KOPT-K1 (cell line): ENCODE measurements around the gene CTAGE1.
"Not testable (repeated sequence)": the region's sequence is repeated elsewhere in the genome, so short reads cannot be mapped to it uniquely, and the experiment has no call there.

ENCODE experiments used
- H3K27ac ChIP-seq: fragments of 200-600 bp; sonication (generic); 2 replicates; pipeline ENCODE4 v1.5.1; 2016; ENCODE audit warnings: antibody characterized with exemption, mild to moderate bottlenecking, low read depth, low read length; ENCODE audit not compliant: poor library complexity, severe bottlenecking
- H3K36me3 ChIP-seq: fragments of 200-600 bp; sonication (generic); 2 replicates; pipeline ENCODE4 v1.5.1; 2017; ENCODE audit warnings: antibody characterized with exemption, mild to moderate bottlenecking, low read length, moderate library complexity; ENCODE audit not compliant: insufficient read depth
- H3K9me3 ChIP-seq: fragments of 200-600 bp; sonication (generic); 2 replicates; pipeline ENCODE4 v1.5.1; 2017; ENCODE audit warnings: antibody characterized with exemption, low read length, mild to moderate bottlenecking; ENCODE audit not compliant: insufficient read depth, poor library complexity, severe bottlenecking

The CTAGE1 gene

DNA sequence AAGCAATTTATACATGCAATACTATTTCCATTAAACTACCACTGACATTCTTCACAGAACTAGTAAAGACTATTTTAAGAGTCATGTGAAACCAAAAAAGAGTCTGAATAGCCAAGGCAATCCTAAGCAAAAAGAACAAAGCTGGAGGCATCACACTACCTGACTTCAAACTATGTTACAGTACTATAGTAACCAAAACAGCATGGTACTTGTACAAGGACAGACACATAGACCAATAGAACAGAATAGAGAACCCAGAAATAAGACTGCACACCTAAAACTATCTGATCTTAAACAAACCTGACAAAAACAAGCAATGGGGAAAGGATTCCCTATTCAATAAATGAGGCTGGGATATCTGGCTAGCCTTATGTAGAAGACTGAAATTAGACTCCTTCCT, 32.0 kb upstream of the CTAGE1 start:
- not testable (repeated sequence) for H3K9me3 ChIP-seq, H3K27ac ChIP-seq, H3K36me3 ChIP-seq

DNA sequence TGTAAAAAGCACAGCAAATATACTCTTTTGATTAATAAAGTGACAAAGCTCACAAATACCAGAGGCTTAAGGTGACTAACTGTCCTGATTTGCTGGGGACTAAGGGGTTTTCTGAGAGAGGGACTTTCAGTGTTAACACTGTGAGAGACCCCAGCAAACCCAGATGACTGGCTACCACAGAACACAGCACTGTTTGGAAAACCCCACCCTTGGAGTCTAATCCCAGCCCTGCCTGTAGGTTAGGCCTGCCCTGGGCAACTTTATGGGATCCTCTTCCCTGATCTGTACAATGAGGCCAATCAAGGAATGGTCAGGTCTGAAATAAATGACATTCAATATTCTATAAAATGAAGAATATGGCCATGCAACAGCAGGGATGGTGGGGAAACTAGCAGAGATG, 30.5 kb upstream of the CTAGE1 start:
- Histone ChIP-seq H3K9me3 (peaks cover 8% of the 10 kb centered on the region), H3K27ac (no peak overlapping the region), H3K36me3 (no peaks in the 10 kb centered on the region)

DNA sequence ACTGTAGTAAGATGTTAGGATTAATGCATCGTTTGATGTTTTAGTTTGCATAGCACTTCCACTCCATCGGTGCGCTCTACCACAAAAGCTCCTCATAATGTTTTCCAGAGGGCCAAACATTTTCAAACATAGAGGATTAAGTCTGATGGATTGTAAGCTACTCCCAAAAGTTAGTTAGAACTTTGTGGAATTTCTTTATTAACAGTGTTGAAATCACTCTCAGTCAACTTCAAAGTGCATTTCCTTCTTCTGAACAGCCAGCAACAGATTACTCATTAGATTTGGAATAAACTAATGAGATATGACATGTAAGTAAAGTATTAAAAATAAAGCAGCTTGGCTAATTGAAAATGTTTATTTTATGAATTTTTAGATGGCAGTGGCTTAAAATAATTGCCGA, 30.1 kb upstream of the CTAGE1 start:
- Histone ChIP-seq H3K27ac (no peak overlapping the region), H3K9me3 (peaks cover 8% of the 10 kb centered on the region), H3K36me3 (no peaks in the 10 kb centered on the region)

DNA sequence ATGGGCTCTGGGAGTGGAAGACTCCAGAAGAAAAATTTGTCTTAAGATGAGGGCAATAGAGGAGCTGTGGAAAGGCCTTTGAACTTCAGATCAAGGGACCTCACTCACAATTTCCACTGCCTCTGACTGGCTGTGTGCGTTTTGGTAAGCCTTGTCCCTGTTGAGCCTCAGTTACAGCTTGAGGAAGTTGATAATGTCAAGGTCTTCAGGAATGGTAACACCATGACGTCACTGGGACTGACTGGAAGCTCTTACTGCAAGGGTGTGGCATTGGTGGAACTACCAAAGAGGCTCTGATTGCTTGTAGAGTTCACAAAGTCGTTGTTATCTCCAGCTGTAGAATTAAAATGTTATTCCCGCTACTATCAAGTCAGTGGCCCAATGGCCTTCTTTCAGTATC, 29.2 kb upstream of the CTAGE1 start:
- Histone ChIP-seq H3K36me3 (no peaks in the 10 kb centered on the region), H3K27ac (no peak overlapping the region), H3K9me3 (peaks cover 8% of the 10 kb centered on the region)

DNA sequence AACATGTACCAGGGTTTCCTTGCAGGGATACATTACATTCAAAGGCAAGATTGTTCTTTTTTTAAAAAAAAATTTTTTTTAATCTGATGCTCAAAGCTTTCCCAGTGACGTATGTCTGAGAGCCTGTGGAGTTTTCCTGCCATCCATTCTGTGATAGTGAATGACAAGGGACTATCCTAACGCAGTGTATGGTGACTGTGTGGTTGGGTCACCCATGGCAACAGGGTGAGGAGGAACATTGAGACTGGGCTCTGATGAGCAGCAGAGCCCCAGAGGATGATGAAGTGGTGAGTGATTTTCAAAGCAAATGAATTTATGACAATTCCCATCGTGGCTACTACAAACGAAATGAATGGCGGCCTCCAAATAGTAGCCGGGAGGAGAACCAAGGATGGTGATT, 28.6 kb upstream of the CTAGE1 start:
- Histone ChIP-seq H3K9me3 (peaks cover 8% of the 10 kb centered on the region), H3K36me3 (no peaks in the 10 kb centered on the region), H3K27ac (no peak overlapping the region)

DNA sequence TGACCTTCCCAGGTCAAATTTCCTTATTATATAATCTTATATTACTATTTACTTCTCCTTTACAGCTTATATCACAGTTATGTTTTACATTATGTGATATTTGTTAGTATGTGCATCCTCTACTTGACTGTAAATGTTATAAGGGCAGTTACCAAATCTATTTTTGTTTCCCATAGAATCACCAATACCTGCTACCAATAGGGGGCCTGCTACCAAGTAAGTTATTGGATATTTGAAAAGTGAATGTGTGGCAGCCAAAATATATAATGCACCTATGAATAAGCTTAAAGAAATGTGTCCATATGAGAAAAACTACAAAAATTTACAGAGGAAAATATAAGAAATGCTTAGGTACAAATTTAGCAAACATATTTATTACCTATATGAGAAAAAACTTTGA, 23.9 kb upstream of the CTAGE1 start:
- no peaks in the 10 kb centered on the region for H3K36me3 ChIP-seq
- no peaks in the 10 kb centered on the region for H3K9me3 ChIP-seq
- H3K27ac ChIP-seq, result no peak overlapping the region

DNA sequence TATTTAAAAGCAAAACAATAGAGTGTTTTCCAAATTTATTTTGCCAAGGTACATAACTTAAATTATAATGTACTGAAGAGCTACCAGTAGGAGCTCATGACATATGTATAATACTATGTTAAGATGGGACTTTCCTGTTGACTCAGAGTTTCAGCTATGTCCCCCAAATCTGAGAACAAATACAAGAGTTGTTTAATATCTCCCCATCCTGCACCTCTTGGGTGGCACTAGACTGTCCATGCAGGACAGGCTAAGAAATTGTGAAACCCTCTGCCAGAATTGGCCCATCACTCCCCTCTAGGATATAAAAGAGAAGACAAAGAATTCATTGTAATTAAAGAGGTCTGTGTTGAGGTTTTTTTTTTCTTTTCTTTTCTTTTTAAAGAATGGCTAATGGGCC, 21.7 kb upstream of the CTAGE1 start:
- Histone ChIP-seq H3K9me3 (no peaks in the 10 kb centered on the region), H3K27ac (no peak overlapping the region), H3K36me3 (no peaks in the 10 kb centered on the region)

DNA sequence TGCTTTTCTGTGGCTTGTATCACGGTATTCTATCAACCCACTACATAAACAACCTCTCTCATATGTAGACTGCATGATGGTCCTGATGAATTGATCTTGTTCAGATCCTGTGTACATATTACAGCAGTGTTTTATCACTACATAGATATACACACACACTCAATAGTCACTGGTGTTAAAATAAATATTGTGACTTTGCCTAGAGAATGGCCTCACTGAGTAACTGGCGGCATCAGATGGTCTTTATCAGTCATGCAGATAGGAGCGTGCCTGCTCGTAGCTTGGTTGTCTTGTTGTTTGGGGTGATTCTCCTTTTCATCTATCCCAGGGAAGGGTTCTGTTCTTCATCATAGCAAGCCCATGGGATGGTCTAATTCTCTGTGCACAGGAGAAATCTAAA, 18.4 kb upstream of the CTAGE1 start:
- Histone ChIP-seq H3K36me3 (no peaks in the 10 kb centered on the region), H3K27ac (no peak overlapping the region), H3K9me3 (no peaks in the 10 kb centered on the region)

DNA sequence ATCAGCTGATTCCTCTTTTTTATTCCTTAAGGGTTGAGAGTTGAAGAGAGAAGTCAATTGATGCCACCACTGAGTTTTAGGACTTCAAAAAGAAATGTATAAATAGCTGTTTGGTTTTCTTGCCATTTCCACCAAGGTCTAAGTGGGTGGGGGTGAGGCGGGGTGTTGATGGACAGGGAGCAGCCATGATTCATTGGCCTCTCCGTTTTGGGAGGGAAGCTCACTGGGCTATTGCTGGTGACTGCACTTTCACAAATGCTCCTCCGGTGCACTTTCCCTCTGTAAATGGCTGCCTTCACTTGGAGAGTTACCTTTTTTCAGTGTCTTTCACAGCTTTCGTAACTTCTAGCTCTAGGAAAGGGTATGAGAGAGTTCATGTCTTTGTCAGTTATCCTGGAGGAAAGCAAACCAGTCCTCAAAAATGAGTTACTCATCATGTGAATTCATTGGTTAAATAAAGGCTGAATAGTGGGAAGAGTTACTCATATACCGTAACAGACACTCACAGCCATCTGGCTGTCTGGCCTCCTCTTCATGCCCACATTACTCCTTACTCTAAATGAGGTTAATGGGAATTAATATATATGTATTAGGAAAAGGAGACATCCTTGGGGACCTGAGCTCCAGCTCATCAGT, 17.4 kb upstream of the CTAGE1 start:
- no peaks in the 10 kb centered on the region for H3K36me3 ChIP-seq
- no peak overlapping the region for H3K27ac ChIP-seq
- no peaks in the 10 kb centered on the region for H3K9me3 ChIP-seq

DNA sequence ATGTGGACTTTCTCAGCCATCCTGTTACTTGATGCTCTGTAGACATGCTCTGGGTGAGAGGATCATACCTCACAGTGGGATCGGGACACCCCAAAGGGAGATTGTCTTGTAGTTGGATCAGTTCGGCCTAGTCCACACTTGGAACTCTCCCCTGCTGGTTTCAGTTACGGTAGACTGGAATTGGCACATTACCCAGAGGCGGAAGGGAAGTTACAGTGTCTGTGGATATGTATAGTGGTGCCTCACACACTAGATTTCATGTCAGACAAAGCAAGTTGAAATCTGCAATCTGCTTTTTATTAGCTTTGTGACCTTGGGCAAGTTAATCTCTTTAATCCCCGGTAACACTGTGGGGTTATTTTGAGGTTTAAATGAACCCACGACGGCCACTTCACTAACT, 16.2 kb upstream of the CTAGE1 start:
- no peaks in the 10 kb centered on the region for H3K9me3 ChIP-seq

DNA sequence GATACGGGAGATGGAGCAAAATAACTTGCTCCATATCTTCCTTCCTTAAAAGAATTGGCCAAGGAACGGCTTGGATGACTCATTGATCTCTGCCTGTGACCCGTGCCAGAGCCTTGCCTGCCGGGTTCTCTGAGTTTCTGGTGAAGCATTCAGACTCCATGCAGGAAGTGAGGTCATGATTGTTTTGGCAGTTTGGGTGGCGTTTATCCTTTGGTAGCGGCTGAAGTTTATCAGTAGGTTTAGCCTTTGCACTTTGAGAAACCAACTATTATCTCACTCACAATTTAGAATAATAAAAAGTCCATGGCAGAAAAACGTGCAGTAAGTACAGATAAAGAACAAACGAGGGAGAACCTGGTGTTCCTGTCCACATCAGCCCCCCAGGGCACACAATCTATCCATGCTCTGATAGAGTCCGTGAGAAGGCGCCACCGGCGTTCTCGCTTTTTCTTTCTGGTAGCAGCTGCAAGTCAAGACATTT, 15.0 kb upstream of the CTAGE1 start:
- H3K9me3 ChIP-seq, result no peaks in the 10 kb centered on the region
- no peak overlapping the region for H3K27ac ChIP-seq
- H3K36me3 ChIP-seq, result no peaks in the 10 kb centered on the region

More for the DNA sequence above, 16.2 kb upstream of the CTAGE1 start:
- no peak overlapping the region for H3K27ac ChIP-seq
- no peaks in the 10 kb centered on the region for H3K36me3 ChIP-seq

DNA sequence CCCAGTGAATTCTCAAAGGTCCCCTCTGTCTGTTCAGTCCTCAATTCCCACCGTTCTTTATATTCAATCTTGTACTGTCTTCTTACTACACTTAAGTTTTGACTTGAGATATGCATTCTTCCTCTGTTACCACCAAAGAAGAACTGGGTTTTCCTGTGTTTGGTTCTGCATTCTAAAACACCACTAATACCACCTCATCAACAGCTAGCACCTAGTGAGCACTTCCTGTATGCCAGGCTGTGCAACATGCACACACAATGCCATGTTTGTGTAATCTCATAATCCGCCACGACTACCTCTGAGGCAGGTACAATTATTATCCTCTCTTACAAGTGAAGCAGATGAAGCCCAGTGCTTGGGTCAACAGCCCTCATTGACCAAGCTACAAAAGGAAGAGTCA, 11.8 kb upstream of the CTAGE1 start:
- H3K27ac ChIP-seq, result no peak overlapping the region
- H3K9me3 ChIP-seq, result no peaks in the 10 kb centered on the region

DNA sequence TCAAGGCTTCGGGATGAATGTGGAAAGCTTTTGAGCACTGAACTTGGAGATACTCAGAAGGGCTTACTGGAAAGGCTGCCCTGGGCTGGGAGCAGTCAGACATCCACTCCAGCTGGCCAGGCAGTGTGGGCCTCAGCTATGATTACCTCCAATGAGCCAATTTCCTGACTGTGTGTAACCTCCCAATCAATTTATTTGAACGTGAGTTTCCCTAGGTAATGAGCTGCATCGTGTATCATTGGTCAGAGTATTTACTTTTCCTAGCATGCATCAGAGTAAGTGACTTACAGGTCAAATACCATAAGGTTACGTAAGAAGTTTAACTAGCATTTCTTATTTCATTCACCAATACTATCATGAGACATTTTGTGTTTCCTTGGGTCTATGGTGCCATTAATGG, 11.0 kb upstream of the CTAGE1 start:
- no peaks in the 10 kb centered on the region for H3K36me3 ChIP-seq
- H3K9me3 ChIP-seq, result no peaks in the 10 kb centered on the region
- no peak overlapping the region for H3K27ac ChIP-seq

More for the DNA sequence above, 11.8 kb upstream of the CTAGE1 start:
- H3K36me3 ChIP-seq, result no peaks in the 10 kb centered on the region

DNA sequence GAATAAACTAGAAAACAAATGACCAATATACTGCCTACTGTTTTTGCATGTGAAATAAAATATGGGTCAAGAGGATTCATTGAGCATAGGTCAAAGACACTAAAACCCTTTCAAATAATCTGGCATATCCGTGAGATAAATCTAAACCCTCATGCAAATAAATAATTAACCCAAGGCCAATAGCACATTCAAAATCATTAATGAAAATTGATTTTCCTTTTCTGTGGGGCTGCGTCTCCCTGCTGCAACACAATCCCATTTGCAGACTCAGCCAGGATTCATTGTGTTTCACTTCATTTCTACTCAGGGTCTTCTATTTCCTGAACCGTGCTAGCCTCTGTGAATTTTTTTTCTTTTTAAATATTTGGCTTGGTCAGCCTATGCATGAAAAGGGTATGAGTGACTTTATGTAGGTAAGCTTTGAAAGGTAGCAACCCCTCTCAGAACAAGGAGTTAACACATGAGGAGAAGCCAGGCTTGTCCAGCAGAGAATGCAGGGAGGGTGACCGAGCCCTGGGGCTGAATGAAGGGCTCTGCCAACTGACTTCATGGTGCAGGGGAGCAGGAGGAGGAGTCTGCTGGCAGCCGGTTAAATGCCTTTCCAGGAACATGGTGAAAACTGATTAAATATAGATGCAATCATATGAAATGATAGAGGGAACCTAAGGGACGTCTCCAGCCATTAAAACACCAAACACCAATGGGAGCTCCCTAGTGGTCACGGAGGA, 10.3 kb upstream of the CTAGE1 start:
- Histone ChIP-seq H3K27ac (no peak overlapping the region), H3K9me3 (no peaks in the 10 kb centered on the region), H3K36me3 (no peaks in the 10 kb centered on the region)

DNA sequence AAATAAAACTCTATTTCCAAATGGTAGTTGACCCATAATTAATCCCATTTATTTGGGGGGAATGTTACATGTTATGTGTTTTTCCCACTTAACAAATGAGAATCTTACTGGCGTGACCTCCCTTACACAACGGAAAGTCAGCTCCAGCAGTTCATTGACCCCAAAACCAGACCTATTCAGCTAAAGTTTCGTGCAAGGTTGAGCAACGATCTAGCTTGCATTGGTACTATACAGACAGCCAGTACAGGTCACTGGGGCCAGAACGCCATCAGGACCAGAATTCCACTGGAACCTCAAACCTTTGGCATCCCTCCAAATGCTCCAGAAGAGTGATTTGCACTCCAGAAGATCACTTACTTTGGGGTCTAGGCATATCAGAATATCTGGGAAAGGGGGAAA, 6.8 kb upstream of the CTAGE1 start:
- no peak overlapping the region for H3K27ac ChIP-seq
- no peaks in the 10 kb centered on the region for H3K36me3 ChIP-seq
- H3K9me3 ChIP-seq, result no peaks in the 10 kb centered on the region
